Activated CD8-positive, alpha-beta memory T cell treated with anti-CD3 and anti-CD28 coated beads, Interleukin-2, amount 50 U/mL, for 24 hours (primary cell): ENCODE results near the gene FAM174A.
A peak's percentile ranks its signal among the peaks of the same experiment; 100 is the strongest.

Experiments used
- DNase-seq: peaks from one replicate; pipeline ENCODE4 v3.0.0-alpha.2; 2020; ENCODE audit errors: extremely low read depth

The FAM174A gene

GRCh38 chr5:100535060-100536005, at the start of gene FAM174A:
Gene FAM174A, plus strand, starts transcription at chr5:100535374. Its CDS starts 157 bp downstream, at chr5:100535531.
- DNase-seq: peak; percentile 87

GRCh38 chr5:100493996-100494395, 41.2 kb upstream of the FAM174A start:
- no peak for DNase-seq

GRCh38 chr5:100496296-100496695, 38.9 kb upstream of the FAM174A start:
- DNase-seq: no peak

GRCh38 chr5:100502684-100503083, 32.5 kb upstream of the FAM174A start:
- no peak for DNase-seq

- no peak for DNase-seq
Measured at GRCh38 chr5:100505984-100506670, 29.0 kb upstream of the FAM174A start.

GRCh38 chr5:100516285-100516684, 18.9 kb upstream of the FAM174A start:
- no peak for DNase-seq

GRCh38 chr5:100517301-100517974, 17.7 kb upstream of the FAM174A start:
- DNase-seq: no peak

GRCh38 chr5:100518377-100518776, 16.8 kb upstream of the FAM174A start:
- no peak for DNase-seq

GRCh38 chr5:100519075-100519474, 16.1 kb upstream of the FAM174A start:
- DNase-seq: no peak

- no peak for DNase-seq
Measured at GRCh38 chr5:100520348-100520747, 14.8 kb upstream of the FAM174A start.

- no peak for DNase-seq
Measured at GRCh38 chr5:100537946-100538345, 2.8 kb downstream of the FAM174A start.

GRCh38 chr5:100539519-100539918, 4.3 kb downstream of the FAM174A start:
- no peak for DNase-seq

- DNase-seq: no peak
Measured at GRCh38 chr5:100542086-100542485, 6.9 kb downstream of the FAM174A start.

- no peak for DNase-seq
Measured at GRCh38 chr5:100546001-100546400, 10.8 kb downstream of the FAM174A start.

- DNase-seq: no peak
Measured at GRCh38 chr5:100550531-100551051, 15.4 kb downstream of the FAM174A start.

- DNase-seq: no peak
Measured at GRCh38 chr5:100551183-100551582, 16.0 kb downstream of the FAM174A start.

GRCh38 chr5:100553209-100553608, 18.0 kb downstream of the FAM174A start:
- no peak for DNase-seq

GRCh38 chr5:100560860-100561259, 25.7 kb downstream of the FAM174A start:
- DNase-seq: no peak

- no peak for DNase-seq
Measured at GRCh38 chr5:100562821-100563220, 27.6 kb downstream of the FAM174A start.

- DNase-seq: no peak
Measured at GRCh38 chr5:100566382-100567141, 31.4 kb downstream of the FAM174A start.

- DNase-seq: no peak
Measured at GRCh38 chr5:100574716-100575115, 39.5 kb downstream of the FAM174A start.
